H9 (cell line): ENCODE results near the gene USP28. TPM values are rescaled to one million over a fixed set of nuclear protein-coding genes. Genes with fewer than 3 reads are reported as not detected.
A peak's percentile ranks its signal among the peaks of the same experiment; 100 is the strongest.

Experiments
- DNase-seq: peaks from one replicate; pipeline ENCODE4 v3.0.0-alpha.2; 2017
- H2AFZ ChIP-seq: one replicate; pipeline ENCODE4 v1.6.1; 2013; ENCODE audit warnings: mild to moderate bottlenecking, low read length, control low read depth, moderate library complexity
- H2AK5ac ChIP-seq: 2 replicates; pipeline ENCODE4 v1.6.1; 2013; ENCODE audit warnings: low read length, control low read depth, mixed read lengths; ENCODE audit not compliant: insufficient read length
- H2BK120ac ChIP-seq: one replicate; pipeline ENCODE4 v1.6.1; 2013; ENCODE audit warnings: low read depth, mild to moderate bottlenecking, low read length, control low read depth, inconsistent platforms; ENCODE audit not compliant: poor library complexity, severe bottlenecking
- H2BK12ac ChIP-seq: 2 replicates; pipeline ENCODE4 v1.6.1; 2013; ENCODE audit warnings: low read length, control low read depth, mixed read lengths, low read depth; ENCODE audit not compliant: insufficient read length
- H2BK15ac ChIP-seq: 2 replicates; pipeline ENCODE4 v1.6.1; 2013; ENCODE audit warnings: low read depth, low read length, control low read depth
- H2BK20ac ChIP-seq: one replicate; pipeline ENCODE4 v1.6.1; 2013; ENCODE audit warnings: low read depth, mild to moderate bottlenecking, low read length, control low read depth, inconsistent platforms; ENCODE audit not compliant: poor library complexity, severe bottlenecking
- H2BK5ac ChIP-seq: 2 replicates; pipeline ENCODE4 v1.6.1; 2013; ENCODE audit warnings: low read length, control low read depth, mixed read lengths; ENCODE audit not compliant: insufficient read length
- H3K14ac ChIP-seq: 2 replicates; pipeline ENCODE4 v1.6.1; 2013; ENCODE audit warnings: low read length, control low read depth; ENCODE audit not compliant: insufficient read depth
- H3K18ac ChIP-seq: 2 replicates; pipeline ENCODE4 v1.6.1; 2013; ENCODE audit warnings: low read depth, mild to moderate bottlenecking, mixed read lengths, low read length, control low read depth; ENCODE audit not compliant: insufficient read length
- H3K23ac ChIP-seq: 2 replicates; pipeline ENCODE4 v1.6.1; 2013; ENCODE audit warnings: low read length, control low read depth, mixed read lengths, low read depth; ENCODE audit not compliant: insufficient read length
- H3K23me2 ChIP-seq: 2 replicates; pipeline ENCODE4 v1.6.1; 2013; ENCODE audit warnings: low read depth, mild to moderate bottlenecking, mixed read lengths, low read length, control low read depth; ENCODE audit not compliant: insufficient read length, poor library complexity, severe bottlenecking
- H3K27ac ChIP-seq: 2 replicates; pipeline ENCODE4 v1.5.1; 2013; ENCODE audit warnings: low read length, control low read depth, mixed read lengths, low read depth; ENCODE audit not compliant: insufficient read length
- H3K27me3 ChIP-seq: 2 replicates; pipeline ENCODE4 v1.6.1; 2013; ENCODE audit warnings: low read length, control low read depth, inconsistent platforms; ENCODE audit not compliant: insufficient read depth
- H3K4ac ChIP-seq: 2 replicates; pipeline ENCODE4 v1.6.1; 2013; ENCODE audit warnings: low read depth, mild to moderate bottlenecking, control low read depth, inconsistent platforms, low read length, moderate library complexity
- H3K4me1 ChIP-seq: 2 replicates; pipeline ENCODE4 v1.6.1; 2013; ENCODE audit warnings: low read length, control low read depth, inconsistent platforms; ENCODE audit not compliant: insufficient read depth
- H3K4me2 ChIP-seq: 2 replicates; pipeline ENCODE4 v1.6.1; 2013; ENCODE audit warnings: low read length, control low read depth, mixed read lengths; ENCODE audit not compliant: insufficient read length, insufficient read depth
- H3K56ac ChIP-seq: 2 replicates; pipeline ENCODE4 v1.6.1; 2013; ENCODE audit warnings: low read depth, mild to moderate bottlenecking, mixed read lengths, low read length, control low read depth; ENCODE audit not compliant: insufficient read length
- H3K79me1 ChIP-seq: 2 replicates; pipeline ENCODE4 v1.6.1; 2013; ENCODE audit warnings: low read depth, mild to moderate bottlenecking, moderate library complexity, low read length, control low read depth, inconsistent platforms; ENCODE audit not compliant: insufficient read depth, poor library complexity, severe bottlenecking
- H3K79me2 ChIP-seq: 2 replicates; pipeline ENCODE4 v1.6.1; 2013; ENCODE audit warnings: low read length, control low read depth, inconsistent platforms; ENCODE audit not compliant: insufficient read depth
- H3K9ac ChIP-seq: 2 replicates; pipeline ENCODE4 v1.6.1; 2013; ENCODE audit warnings: low read length, control low read depth, mixed read lengths; ENCODE audit not compliant: insufficient read length; ENCODE audit errors: extremely low read depth
- H3K9me3 ChIP-seq: one replicate; pipeline ENCODE4 v1.6.1; 2013; ENCODE audit warnings: low read depth, low read length, inconsistent platforms; ENCODE audit not compliant: control insufficient read depth
- H3T11ph ChIP-seq: one replicate; pipeline ENCODE4 v1.6.1; 2013; ENCODE audit warnings: mild to moderate bottlenecking, low read length, control low read depth, inconsistent platforms
- H4K20me1 ChIP-seq: one replicate; pipeline ENCODE4 v1.6.1; 2013; ENCODE audit not compliant: control insufficient read depth, insufficient read length, insufficient read depth
- H4K5ac ChIP-seq: 2 replicates; pipeline ENCODE4 v1.6.1; 2013; ENCODE audit warnings: low read depth, mild to moderate bottlenecking, mixed read lengths, low read length, control low read depth; ENCODE audit not compliant: insufficient read length
- H4K8ac ChIP-seq: replicated peaks from 2 replicates; pipeline ENCODE4 v1.6.1; 2013; ENCODE audit warnings: low read length, control low read depth, mixed read lengths, low read depth; ENCODE audit not compliant: insufficient read length
- H4K91ac ChIP-seq: 2 replicates; pipeline ENCODE4 v1.6.1; 2013; ENCODE audit warnings: low read depth, mild to moderate bottlenecking, moderate library complexity, mixed read lengths, low read length, control low read depth; ENCODE audit not compliant: insufficient read length
- H3K27ac Mint-ChIP-seq, 3 experiments: 2 replicates in 2 of 3; 3 replicates in 1 of 3; pipeline ENCODE4 v1.8.0; 2020 to 2021; ENCODE audit warnings: mixed read lengths in 3 of 3, mild to moderate bottlenecking in 1 of 3, moderate library complexity in 1 of 3
- H3K27me3 Mint-ChIP-seq: 2 replicates; pipeline ENCODE4 v1.8.0; 2021; ENCODE audit warnings: low read depth, mild to moderate bottlenecking, moderate library complexity, mixed read lengths
- H3K36me3 Mint-ChIP-seq, 3 experiments: 2 replicates in 2 of 3; 3 replicates in 1 of 3; pipeline ENCODE4 v1.8.0; 2020 to 2021; ENCODE audit warnings: low read depth in 3 of 3, mixed read lengths in 3 of 3; ENCODE audit not compliant: insufficient read depth in 1 of 3
- H3K4me1 Mint-ChIP-seq, 2 experiments: 2 replicates each; pipeline ENCODE4 v1.8.0; 2020; ENCODE audit warnings: mixed read lengths in 2 of 2
- H3K4me3 Mint-ChIP-seq, 2 experiments: 2 replicates in 1 of 2; 3 replicates in 1 of 2; pipeline ENCODE4 v1.8.0; 2020 to 2021; ENCODE audit warnings: mild to moderate bottlenecking in 2 of 2, mixed read lengths in 2 of 2, moderate library complexity in 1 of 2
- H3K9me3 Mint-ChIP-seq, 2 experiments: 2 replicates in 1 of 2; 3 replicates in 1 of 2; pipeline ENCODE4 v1.8.0; 2020; ENCODE audit warnings: mild to moderate bottlenecking in 2 of 2, mixed read lengths in 2 of 2, moderate library complexity in 1 of 2
- WGBS: extraction: QIAGEN DNeasy Blood & Tissue Kit; methylation state at CpG from one replicate; pipeline ENCODE4 v1.1.7; 2013; ENCODE audit warnings: missing lambda C conversion rate, low lambda C conversion rate, mixed read lengths; ENCODE audit not compliant: insufficient read length; ENCODE audit errors: extremely low coverage; 5-methylcytosine and 5-hydroxymethylcytosine counted together
- total RNA-seq: library from RNA; stranded (reverse); gene quantifications from 2 replicates; pipeline ENCODE4 v1.2.1, GENCODE V29; 2021
- TF ChIP-seq, protein P1 (sequence below): fragments of 200-600 bp; sonication (generic); conservative IDR thresholded peaks from 3 replicates; pipeline ENCODE4 v1.8.0; 2021; ENCODE audit warnings: antibody characterized with exemption, mild to moderate bottlenecking

The USP28 gene
- total RNA-seq, 1 experiment from 2014 or later = 107 TPM

DNA sequence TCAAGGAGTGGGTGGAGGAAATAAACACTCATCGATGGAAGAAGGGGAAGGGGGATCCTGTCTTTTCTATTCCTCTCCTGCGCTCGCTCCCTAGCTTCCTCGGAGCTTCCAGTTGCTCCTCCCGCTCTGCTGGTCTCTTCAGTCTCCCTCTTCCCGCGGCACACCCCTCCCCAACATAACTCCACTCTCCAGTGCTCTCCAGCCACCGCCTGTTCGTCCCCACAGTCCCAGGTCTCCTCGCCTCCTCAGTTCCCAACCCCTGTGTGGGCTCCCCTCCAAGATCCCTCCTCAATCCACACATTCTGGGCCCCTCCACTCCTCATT is 102.3 kb downstream of the USP28 start:
- Histone ChIP-seq H3K56ac (no peak overlapping the region), H4K91ac (no peak overlapping the region), H2BK20ac (no peak overlapping the region), H3K27me3 (no peaks in the 10 kb centered on the region), H3T11ph (no peak overlapping the region), H3K79me2 (no peaks in the 10 kb centered on the region), H2BK15ac (no peak overlapping the region), H2BK12ac (no peak overlapping the region), H3K14ac (peak overlapping the region; percentile 70; the same call in 1 of the 2 replicates), H3K4me1 (no peaks in the 10 kb centered on the region), H2AFZ (peak overlapping the region; percentile 63), H3K27ac (no peak overlapping the region), H4K5ac (no peak overlapping the region), H3K9ac (peak overlapping the region; percentile 97), H2AK5ac (no peak overlapping the region), H3K79me1 (no peaks in the 10 kb centered on the region), H4K8ac (no peak overlapping the region), H3K4me2 (peak overlapping the region; percentile 79), H2BK5ac (no peak overlapping the region), H3K9me3 (no peaks in the 10 kb centered on the region), H3K18ac (peak overlapping the region; percentile 87), H3K23me2 (no peaks in the 10 kb centered on the region), H2BK120ac (no peak overlapping the region), H4K20me1 (no peaks in the 10 kb centered on the region), H3K4ac (no peak overlapping the region), H3K23ac (no peak overlapping the region)
- H3K4me3 Mint-ChIP-seq = peak overlapping the region; percentile 98 to 100
- peaks cover 16% of the 10 kb centered on the region for H3K27me3 Mint-ChIP-seq
- H3K27ac Mint-ChIP-seq = peak overlapping the region; percentile 85 to 99 (median 97)
- DNase-seq = no peak
- peaks cover 2 to 10% of the 10 kb centered on the region in 2 experiments for H3K4me1 Mint-ChIP-seq
- H3K9me3 Mint-ChIP-seq = no peaks in the 10 kb centered on the region; a peak in 2 of 5 replicates
- peaks cover 2 to 19% (median 18%) of the 10 kb centered on the region in 3 experiments; a peak in 6 of 7 replicates for H3K36me3 Mint-ChIP-seq
- no CpG with 5 or more reads among the region's 10 CpGs for WGBS
- TF ChIP-seq, protein P1, sequence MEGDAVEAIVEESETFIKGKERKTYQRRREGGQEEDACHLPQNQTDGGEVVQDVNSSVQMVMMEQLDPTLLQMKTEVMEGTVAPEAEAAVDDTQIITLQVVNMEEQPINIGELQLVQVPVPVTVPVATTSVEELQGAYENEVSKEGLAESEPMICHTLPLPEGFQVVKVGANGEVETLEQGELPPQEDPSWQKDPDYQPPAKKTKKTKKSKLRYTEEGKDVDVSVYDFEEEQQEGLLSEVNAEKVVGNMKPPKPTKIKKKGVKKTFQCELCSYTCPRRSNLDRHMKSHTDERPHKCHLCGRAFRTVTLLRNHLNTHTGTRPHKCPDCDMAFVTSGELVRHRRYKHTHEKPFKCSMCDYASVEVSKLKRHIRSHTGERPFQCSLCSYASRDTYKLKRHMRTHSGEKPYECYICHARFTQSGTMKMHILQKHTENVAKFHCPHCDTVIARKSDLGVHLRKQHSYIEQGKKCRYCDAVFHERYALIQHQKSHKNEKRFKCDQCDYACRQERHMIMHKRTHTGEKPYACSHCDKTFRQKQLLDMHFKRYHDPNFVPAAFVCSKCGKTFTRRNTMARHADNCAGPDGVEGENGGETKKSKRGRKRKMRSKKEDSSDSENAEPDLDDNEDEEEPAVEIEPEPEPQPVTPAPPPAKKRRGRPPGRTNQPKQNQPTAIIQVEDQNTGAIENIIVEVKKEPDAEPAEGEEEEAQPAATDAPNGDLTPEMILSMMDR = no peak
